Umbilical cord (tissue), 2 donors: ENCODE results near the gene B4GALNT3. TPM values are rescaled to one million over a fixed set of nuclear protein-coding genes. Genes with fewer than 3 reads are reported as not detected.

Source experiments
- DNase-seq: peaks from one replicate; pipeline ENCODE4 v3.0.0-alpha.2; 2015; ENCODE audit warnings: low spot score
- total RNA-seq: library from RNA; depleted of rRNA; stranded (reverse); fragments of >200 nt; gene quantifications from one replicate; pipeline ENCODE4 v1.2.3, GENCODE V29; 2014; ENCODE audit warnings: low replicate concordance; ENCODE audit not compliant: insufficient read depth

The B4GALNT3 gene
- total RNA-seq, 1 donor from 2014 or later: 6.7 TPM

DNA sequence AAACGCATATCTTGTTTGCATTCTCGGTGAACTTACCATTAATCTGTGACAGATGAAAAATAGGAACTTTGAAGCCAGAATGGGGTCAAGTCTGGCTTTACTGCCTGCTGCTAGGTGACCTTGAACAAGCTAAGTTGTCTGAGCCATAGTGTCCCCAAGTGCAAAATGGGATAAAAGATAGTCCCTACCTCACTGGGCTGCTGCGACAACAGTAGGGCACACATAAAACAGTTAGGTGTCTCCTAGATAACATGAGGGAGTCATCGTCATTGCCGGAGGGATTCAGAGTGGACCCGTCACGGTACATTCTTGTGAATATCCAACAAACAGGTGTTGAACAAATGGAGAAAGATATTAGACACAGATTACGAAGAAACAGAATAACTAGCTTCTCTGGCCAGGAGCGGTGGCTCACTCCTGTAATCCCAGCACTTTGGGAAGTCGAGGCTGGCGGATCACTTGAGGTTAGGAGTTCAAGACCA is 132.3 kb downstream of the B4GALNT3 start:
- DNase-seq: no peak

DNA sequence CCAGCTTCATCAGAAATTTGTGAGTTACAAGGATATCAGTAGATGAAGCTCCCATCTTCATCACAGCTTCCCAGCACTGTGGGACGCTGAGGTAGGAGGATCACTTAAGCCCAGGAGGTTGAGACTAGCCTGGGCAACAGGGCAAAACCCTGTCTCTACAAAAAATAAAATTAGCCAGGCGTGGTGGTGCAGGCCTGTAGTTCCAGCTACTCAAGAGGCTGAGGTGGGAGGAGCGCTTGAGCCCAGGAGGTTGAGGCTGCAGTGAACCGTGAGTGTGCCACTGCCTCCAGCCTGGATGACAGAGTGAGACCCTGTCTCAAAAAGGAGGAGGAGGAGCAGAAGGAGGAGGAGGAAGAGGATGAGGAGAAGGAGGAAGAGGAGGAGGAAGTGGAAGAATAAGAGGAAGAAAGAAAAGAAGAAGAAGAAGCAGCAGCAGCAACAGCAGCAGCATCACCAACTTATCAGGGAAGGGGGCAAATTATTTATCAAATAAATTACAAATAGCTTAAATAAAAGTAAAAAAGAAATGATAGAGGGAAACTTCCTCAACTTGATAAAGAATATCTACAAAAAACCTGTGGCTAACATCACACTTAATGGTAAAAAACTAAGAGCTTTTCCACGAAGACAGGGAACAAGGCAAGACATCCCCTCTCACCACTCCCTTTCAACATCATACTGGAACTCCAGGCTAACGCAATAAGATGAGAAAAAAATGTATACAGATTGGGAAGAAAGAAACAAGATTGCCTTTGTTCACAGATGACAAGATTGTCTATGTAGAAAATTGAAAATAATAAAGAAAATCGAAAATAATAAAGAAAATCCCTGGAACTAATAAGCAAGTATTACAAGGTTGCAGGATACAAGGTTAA is 133.9 kb downstream of the B4GALNT3 start:
- DNase-seq: no peak

DNA sequence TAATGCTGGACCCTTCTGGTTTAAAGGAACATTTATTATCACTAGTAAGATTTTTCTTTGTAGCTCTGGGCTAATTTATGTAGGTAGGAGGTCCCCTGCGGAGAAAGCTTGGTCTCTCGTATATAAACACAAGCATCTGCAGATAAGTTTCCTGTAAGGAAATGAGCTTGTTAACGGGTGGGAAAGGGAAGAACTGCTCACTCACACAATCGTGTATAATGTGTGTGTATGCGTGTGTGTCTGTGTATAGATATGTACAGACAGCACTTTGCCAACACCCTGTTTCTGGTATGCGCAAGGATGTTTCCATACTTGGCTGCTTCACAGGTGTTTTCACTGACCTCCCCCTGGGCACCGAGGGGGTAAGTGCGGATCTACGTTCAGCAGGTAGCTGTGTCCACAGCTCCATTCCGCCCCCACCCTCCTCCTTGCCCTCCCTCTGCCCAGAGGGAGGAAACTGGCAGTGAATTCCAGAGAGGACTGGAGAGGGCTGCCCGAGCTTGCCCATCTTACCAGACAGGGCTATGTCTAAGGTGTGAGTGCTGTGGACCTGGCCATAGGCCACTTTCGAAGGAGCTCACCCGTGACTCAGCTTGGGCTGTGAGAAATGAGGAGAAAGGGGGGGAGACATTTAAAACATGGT is 138.3 kb downstream of the B4GALNT3 start:
- no peak for DNase-seq

GRCh38 chr12:599756-600155 is 140.0 kb downstream of the B4GALNT3 start:
- no peak for DNase-seq

DNA sequence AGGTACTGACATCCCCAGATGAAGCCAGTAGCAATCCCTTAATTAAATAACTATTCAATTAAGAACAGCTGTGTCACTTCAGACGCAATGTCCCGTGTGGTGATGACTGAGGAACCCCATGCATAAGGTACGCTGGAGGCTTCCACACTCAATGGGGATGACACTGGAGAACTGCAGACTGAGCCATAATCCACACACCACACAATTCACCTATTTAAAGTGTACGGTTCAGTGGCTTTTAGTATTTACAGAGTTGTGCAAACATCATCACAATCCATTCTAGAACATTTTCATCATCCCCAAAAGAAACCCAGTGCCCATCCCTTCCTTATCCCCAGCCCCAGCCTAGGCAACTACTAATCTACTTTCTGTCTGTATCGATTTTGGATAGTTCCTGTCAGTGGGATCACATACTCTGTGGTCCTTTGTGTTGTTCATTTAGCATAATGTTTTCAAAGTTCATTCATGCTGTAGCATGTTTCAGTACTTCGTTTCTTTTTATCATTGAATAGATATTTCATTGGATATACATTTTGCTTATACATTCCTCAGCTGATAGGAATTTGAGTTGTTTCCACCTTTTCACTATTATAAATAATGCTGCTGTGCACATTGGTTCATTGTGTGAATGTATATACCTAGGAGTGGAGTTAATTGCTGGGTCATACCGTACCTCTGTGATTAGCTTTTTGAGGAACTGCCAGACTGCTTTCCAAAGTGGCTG is 142.4 kb downstream of the B4GALNT3 start:
- DNase-seq: no peak

- no peak for DNase-seq
These were observed 142.9 kb downstream of the B4GALNT3 start for GRCh38 chr12:602700-603068.

GRCh38 chr12:604956-605355 is 145.2 kb downstream of the B4GALNT3 start:
- no peak for DNase-seq

- DNase-seq: peak; percentile 18
These were observed 147.8 kb downstream of the B4GALNT3 start for GRCh38 chr12:607541-608001.

GRCh38 chr12:608413-608812 is 148.7 kb downstream of the B4GALNT3 start:
- no peak for DNase-seq

DNA sequence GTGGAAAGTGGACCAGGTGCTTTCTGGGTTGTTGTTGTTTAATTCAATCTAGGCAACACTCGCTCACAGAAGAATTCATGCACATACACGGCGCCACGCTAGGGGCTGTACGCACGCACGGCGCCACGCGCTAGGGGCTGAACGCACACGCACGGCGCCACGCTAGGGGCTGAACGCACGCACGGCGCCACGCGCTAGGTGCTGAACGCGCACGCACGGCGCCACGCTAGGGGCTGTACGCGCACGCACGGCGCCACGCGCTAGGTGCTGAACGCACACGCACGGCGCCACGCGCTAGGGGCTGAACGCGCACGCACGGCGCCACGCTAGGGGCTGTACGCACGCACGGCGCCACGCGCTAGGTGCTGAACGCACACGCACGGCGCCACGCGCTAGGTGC is 149.2 kb downstream of the B4GALNT3 start:
- no peak for DNase-seq

- DNase-seq: no peak
These were observed 152.0 kb downstream of the B4GALNT3 start for GRCh38 chr12:611721-612120.

- no peak for DNase-seq
These were observed 152.6 kb downstream of the B4GALNT3 start for GRCh38 chr12:612293-612692.

GRCh38 chr12:612886-613285 is 153.1 kb downstream of the B4GALNT3 start:
- no peak for DNase-seq

Other genes with a start within 250 kb of the B4GALNT3 start
- not detected for gene SLC6A12, start 245.8 kb upstream of the B4GALNT3 start, total RNA-seq
- 11.1 TPM for gene SLC6A13, start 197.1 kb upstream of the B4GALNT3 start, total RNA-seq
- 41.9 TPM for gene KDM5A, start 70.6 kb upstream of the B4GALNT3 start, total RNA-seq
- gene CCDC77, start 58.3 kb upstream of the B4GALNT3 start, total RNA-seq: 4.6 TPM
- 1.4 TPM for gene NINJ2, start 203.5 kb downstream of the B4GALNT3 start, total RNA-seq